Panc1 (cell line): Measurements from ENCODE around the gene NME5.

Experiments used
- POLR2AphosphoS5 ChIP-seq: IDR thresholded peaks from 2 replicates; pipeline ENCODE4 v1.6.1; 2012; ENCODE audit warnings: mild to moderate bottlenecking, low read depth, low read length, moderate library complexity
- SIN3A ChIP-seq: IDR thresholded peaks from 2 replicates; pipeline ENCODE4 v1.6.1; 2012; ENCODE audit warnings: low read depth, mild to moderate bottlenecking, low read length, moderate library complexity, borderline replicate concordance; ENCODE audit not compliant: insufficient read depth
- TCF7L2 ChIP-seq: IDR thresholded peaks from 2 replicates; pipeline ENCODE4 v1.6.1; 2011; ENCODE audit warnings: mild to moderate bottlenecking, low read depth, low read length, inconsistent platforms
- TF ChIP-seq, protein P1 (sequence below): fragments of 450-650 bp; IDR thresholded peaks from 2 replicates; pipeline ENCODE4 v1.5.1; 2017; ENCODE audit warnings: mild to moderate bottlenecking
- TF ChIP-seq, protein P2 (sequence below), 2 experiments: IDR thresholded peaks; 2 replicates each; pipeline ENCODE4 v1.6.1; 2011 to 2012; ENCODE audit warnings: low read depth in 2 of 2, control low read depth in 1 of 2, low read length in 1 of 2, mild to moderate bottlenecking in 1 of 2, moderate library complexity in 1 of 2; ENCODE audit not compliant: insufficient read depth in 1 of 2

- TF ChIP-seq, protein P1, sequence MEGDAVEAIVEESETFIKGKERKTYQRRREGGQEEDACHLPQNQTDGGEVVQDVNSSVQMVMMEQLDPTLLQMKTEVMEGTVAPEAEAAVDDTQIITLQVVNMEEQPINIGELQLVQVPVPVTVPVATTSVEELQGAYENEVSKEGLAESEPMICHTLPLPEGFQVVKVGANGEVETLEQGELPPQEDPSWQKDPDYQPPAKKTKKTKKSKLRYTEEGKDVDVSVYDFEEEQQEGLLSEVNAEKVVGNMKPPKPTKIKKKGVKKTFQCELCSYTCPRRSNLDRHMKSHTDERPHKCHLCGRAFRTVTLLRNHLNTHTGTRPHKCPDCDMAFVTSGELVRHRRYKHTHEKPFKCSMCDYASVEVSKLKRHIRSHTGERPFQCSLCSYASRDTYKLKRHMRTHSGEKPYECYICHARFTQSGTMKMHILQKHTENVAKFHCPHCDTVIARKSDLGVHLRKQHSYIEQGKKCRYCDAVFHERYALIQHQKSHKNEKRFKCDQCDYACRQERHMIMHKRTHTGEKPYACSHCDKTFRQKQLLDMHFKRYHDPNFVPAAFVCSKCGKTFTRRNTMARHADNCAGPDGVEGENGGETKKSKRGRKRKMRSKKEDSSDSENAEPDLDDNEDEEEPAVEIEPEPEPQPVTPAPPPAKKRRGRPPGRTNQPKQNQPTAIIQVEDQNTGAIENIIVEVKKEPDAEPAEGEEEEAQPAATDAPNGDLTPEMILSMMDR = no peak
- TF ChIP-seq, protein P2, sequence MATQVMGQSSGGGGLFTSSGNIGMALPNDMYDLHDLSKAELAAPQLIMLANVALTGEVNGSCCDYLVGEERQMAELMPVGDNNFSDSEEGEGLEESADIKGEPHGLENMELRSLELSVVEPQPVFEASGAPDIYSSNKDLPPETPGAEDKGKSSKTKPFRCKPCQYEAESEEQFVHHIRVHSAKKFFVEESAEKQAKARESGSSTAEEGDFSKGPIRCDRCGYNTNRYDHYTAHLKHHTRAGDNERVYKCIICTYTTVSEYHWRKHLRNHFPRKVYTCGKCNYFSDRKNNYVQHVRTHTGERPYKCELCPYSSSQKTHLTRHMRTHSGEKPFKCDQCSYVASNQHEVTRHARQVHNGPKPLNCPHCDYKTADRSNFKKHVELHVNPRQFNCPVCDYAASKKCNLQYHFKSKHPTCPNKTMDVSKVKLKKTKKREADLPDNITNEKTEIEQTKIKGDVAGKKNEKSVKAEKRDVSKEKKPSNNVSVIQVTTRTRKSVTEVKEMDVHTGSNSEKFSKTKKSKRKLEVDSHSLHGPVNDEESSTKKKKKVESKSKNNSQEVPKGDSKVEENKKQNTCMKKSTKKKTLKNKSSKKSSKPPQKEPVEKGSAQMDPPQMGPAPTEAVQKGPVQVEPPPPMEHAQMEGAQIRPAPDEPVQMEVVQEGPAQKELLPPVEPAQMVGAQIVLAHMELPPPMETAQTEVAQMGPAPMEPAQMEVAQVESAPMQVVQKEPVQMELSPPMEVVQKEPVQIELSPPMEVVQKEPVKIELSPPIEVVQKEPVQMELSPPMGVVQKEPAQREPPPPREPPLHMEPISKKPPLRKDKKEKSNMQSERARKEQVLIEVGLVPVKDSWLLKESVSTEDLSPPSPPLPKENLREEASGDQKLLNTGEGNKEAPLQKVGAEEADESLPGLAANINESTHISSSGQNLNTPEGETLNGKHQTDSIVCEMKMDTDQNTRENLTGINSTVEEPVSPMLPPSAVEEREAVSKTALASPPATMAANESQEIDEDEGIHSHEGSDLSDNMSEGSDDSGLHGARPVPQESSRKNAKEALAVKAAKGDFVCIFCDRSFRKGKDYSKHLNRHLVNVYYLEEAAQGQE (IDR thresholded peaks at IDR 0.05; ENCODE audit: insufficient read depth in 1 of 2, low read depth in 2 of 2, low read length in 1 of 2) = no peak
- TF ChIP-seq POLR2AphosphoS5 (no peak), TCF7L2 (no peak), SIN3A (no peak)
Measured at GRCh38 chr5:138111937-138112336, 27.3 kb downstream of the NME5 start.
